Vagina (tissue), 2 donors: Measurements from ENCODE around the gene TMEM167A. TPM values are rescaled to one million over a fixed set of nuclear protein-coding genes. Genes with fewer than 3 reads are reported as not detected.

Experiments used
- DNase-seq, 2 donors: peaks; one replicate each; pipeline ENCODE4 v3.0.0-alpha.2; 2017; ENCODE audit errors: extremely low spot score in 2 of 2
- H3K27ac ChIP-seq: fragments of 200-600 bp; sonication (generic); one replicate; pipeline ENCODE4 v1.5.1; 2019
- H3K27me3 ChIP-seq: fragments of 200-600 bp; sonication (generic); one replicate; pipeline ENCODE4 v1.5.1; 2019
- H3K36me3 ChIP-seq, 2 donors: fragments of 200-600 bp; sonication (generic); one replicate each; pipeline ENCODE4 v1.5.1; 2017 to 2019
- H3K4me1 ChIP-seq: fragments of 200-600 bp; sonication (generic); one replicate; pipeline ENCODE4 v1.5.1; 2019
- H3K4me3 ChIP-seq, 2 donors: fragments of 200-600 bp; sonication (generic); 1 replicate in 1 of 2; 2 replicates in 1 of 2; pipeline ENCODE4 v1.5.1; 2016 to 2019
- H3K9me3 ChIP-seq: fragments of 200-600 bp; sonication (generic); one replicate; pipeline ENCODE4 v1.5.1; 2019
- CTCF ChIP-seq, 3 experiments: fragments of 450-650 bp in 2 of 3; fragments of 200-600 bp in 1 of 3; sonication (generic) in 1 of 3; IDR thresholded peaks; one replicate each; pipeline ENCODE4 v1.5.1; 2017 to 2019; ENCODE audit warnings: antibody characterized with exemption in 3 of 3, mild to moderate bottlenecking in 2 of 3, moderate library complexity in 2 of 3
- POLR2A ChIP-seq, 2 donors: fragments of 450-650 bp; IDR thresholded peaks; one replicate each; pipeline ENCODE4 v1.6.1; 2017; ENCODE audit warnings: antibody characterized with exemption in 2 of 2, mild to moderate bottlenecking in 2 of 2, moderate library complexity in 2 of 2
- POLR2AphosphoS5 ChIP-seq, 2 donors: sonication (generic); formaldehyde crosslinking; IDR thresholded peaks; one replicate each; pipeline ENCODE4 v1.9.0; 2017; ENCODE audit warnings: antibody characterized with exemption in 2 of 2, mild to moderate bottlenecking in 2 of 2, low read depth in 1 of 2; ENCODE audit not compliant: insufficient read depth in 1 of 2
- intact Hi-C: fragments of 100-400 bp; cut with DNase I; formaldehyde crosslinking; loops from one replicate; pipeline ENCODE4 v1.15.1; 2023
- total RNA-seq: library from RNA; depleted of rRNA; stranded (reverse); fragments of >200 nt; gene quantifications from one replicate; pipeline ENCODE4 v1.2.3, GENCODE V29; 2016

TMEM167A gene
- total RNA-seq, 1 donor from 2014 or later, result 22.3 TPM

GRCh38 chr5:83044926-83045325 is 32.3 kb downstream of the TMEM167A start:
- Histone ChIP-seq H3K36me3 (no peaks in the 10 kb centered on the region), H3K9me3 (no peaks in the 10 kb centered on the region), H3K4me3 (no peak overlapping the region), H3K4me1 (no peaks in the 10 kb centered on the region), H3K27me3 (no peaks in the 10 kb centered on the region), H3K27ac (no peak overlapping the region)
- TF ChIP-seq POLR2A (IDR thresholded peaks at IDR 0.05), result no peak
- TF ChIP-seq CTCF (IDR thresholded peaks at IDR 0.05), result no peak
- no peak for TF ChIP-seq POLR2AphosphoS5 (IDR thresholded peaks at IDR 0.05; ENCODE audit: insufficient read depth in 1 of 2, low read depth in 1 of 2)
- no peak for DNase-seq
- intact Hi-C loops, result no loop called here

GRCh38 chr5:83042507-83042906 is 34.7 kb downstream of the TMEM167A start:
- Histone ChIP-seq H3K27me3 (no peaks in the 10 kb centered on the region), H3K9me3 (no peaks in the 10 kb centered on the region), H3K36me3 (no peaks in the 10 kb centered on the region), H3K27ac (no peak overlapping the region), H3K4me3 (no peak overlapping the region), H3K4me1 (no peaks in the 10 kb centered on the region)
- no peak for TF ChIP-seq CTCF (IDR thresholded peaks at IDR 0.05)
- no peak for TF ChIP-seq POLR2AphosphoS5 (IDR thresholded peaks at IDR 0.05; ENCODE audit: insufficient read depth in 1 of 2, low read depth in 1 of 2)
- no peak for TF ChIP-seq POLR2A (IDR thresholded peaks at IDR 0.05)
- intact Hi-C loops, result no loop called here
- no peak for DNase-seq

GRCh38 chr5:83038924-83039323 is 38.3 kb downstream of the TMEM167A start:
- Histone ChIP-seq H3K27ac (no peak overlapping the region), H3K36me3 (no peaks in the 10 kb centered on the region), H3K4me1 (no peaks in the 10 kb centered on the region), H3K9me3 (no peaks in the 10 kb centered on the region), H3K27me3 (no peaks in the 10 kb centered on the region), H3K4me3 (no peak overlapping the region)
- TF ChIP-seq CTCF (IDR thresholded peaks at IDR 0.05) (no peak), POLR2A (IDR thresholded peaks at IDR 0.05) (no peak), POLR2AphosphoS5 (IDR thresholded peaks at IDR 0.05; ENCODE audit: insufficient read depth in 1 of 2, low read depth in 1 of 2) (no peak)
- no peak for DNase-seq
- intact Hi-C loops, result no loop called here

GRCh38 chr5:83036991-83037575 is 40.1 kb downstream of the TMEM167A start:
- intact Hi-C loops, result no loop called here
- TF ChIP-seq CTCF (IDR thresholded peaks at IDR 0.05) (no peak), POLR2A (IDR thresholded peaks at IDR 0.05) (no peak), POLR2AphosphoS5 (IDR thresholded peaks at IDR 0.05; ENCODE audit: insufficient read depth in 1 of 2, low read depth in 1 of 2) (no peak)

GRCh38 chr5:83035373-83036100 is 41.7 kb downstream of the TMEM167A start:
- H3K36me3 ChIP-seq, result no peaks in the 10 kb centered on the region
- intact Hi-C loops, result no loop called here
- H3K9me3 ChIP-seq, result no peaks in the 10 kb centered on the region
- TF ChIP-seq POLR2AphosphoS5 (IDR thresholded peaks at IDR 0.05; ENCODE audit: insufficient read depth in 1 of 2, low read depth in 1 of 2), result no peak
- no peak for TF ChIP-seq CTCF (IDR thresholded peaks at IDR 0.05)
- no peak for TF ChIP-seq POLR2A (IDR thresholded peaks at IDR 0.05)
- H3K27me3 ChIP-seq, result no peaks in the 10 kb centered on the region
- no peak overlapping the region for H3K4me3 ChIP-seq
- no peak overlapping the region for H3K27ac ChIP-seq
- DNase-seq, result no peak
- no peaks in the 10 kb centered on the region for H3K4me1 ChIP-seq

More at GRCh38 chr5:83036991-83037575, 40.1 kb downstream of the TMEM167A start:
- H3K4me1 ChIP-seq, result no peaks in the 10 kb centered on the region
- no peaks in the 10 kb centered on the region for H3K36me3 ChIP-seq
- no peak for DNase-seq
- H3K27me3 ChIP-seq, result no peaks in the 10 kb centered on the region
- H3K27ac ChIP-seq, result no peak overlapping the region
- H3K9me3 ChIP-seq, result no peaks in the 10 kb centered on the region
- no peak overlapping the region for H3K4me3 ChIP-seq
